Measurements from ENCODE around the gene PTPRH. TPM values are rescaled to one million over a fixed set of nuclear protein-coding genes. Genes with fewer than 3 reads are reported as not detected.

The PTPRH gene
- polyA plus RNA-seq, 1 donor from 2014 or later = 0.54 TPM

DNA sequence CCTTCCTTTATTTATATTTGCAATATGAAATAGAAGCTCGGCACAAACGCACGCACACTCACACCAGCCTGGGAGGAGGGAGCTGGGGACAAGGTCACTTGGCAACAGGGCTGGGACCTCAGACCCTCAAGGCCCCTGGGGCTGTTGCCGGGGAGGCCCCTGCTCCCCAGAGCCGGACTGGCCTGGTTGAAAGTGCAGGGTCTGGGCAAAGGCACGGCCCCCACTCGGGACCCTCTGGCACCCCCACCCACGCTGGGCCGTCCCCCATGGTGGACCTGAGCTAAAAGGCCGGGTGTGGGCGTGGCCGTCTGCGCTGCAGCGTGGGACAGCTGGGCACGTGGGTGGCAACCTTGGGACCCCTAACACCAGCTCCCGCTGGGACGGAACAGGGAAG, 20.5 kb upstream of the PTPRH start:
- Histone ChIP-seq H3K9ac (ENCODE audit: low read length) (no peak overlapping the region), H2AFZ (ENCODE audit: low read depth, low read length) (no peak overlapping the region), H3K27me3 (ENCODE audit: insufficient read depth, low read depth, low read length) (no peaks in the 10 kb centered on the region), H3K4me2 (ENCODE audit: low read length) (no peak overlapping the region), H3K36me3 (ENCODE audit: insufficient read depth, low read length) (no peaks in the 10 kb centered on the region), H3K27ac (ENCODE audit: low read length) (no peak overlapping the region), H3K79me2 (replicated peaks; ENCODE audit: insufficient read depth, low read length) (no peaks in the 10 kb centered on the region), H3K4me3 (ENCODE audit: low read length) (no peak overlapping the region), H4K20me1 (ENCODE audit: insufficient read depth) (no peaks in the 10 kb centered on the region), H3K9me3 (ENCODE audit: low read length) (no peaks in the 10 kb centered on the region), H3F3A (ENCODE audit: insufficient read depth, low read length, poor library complexity, severe bottlenecking) (no peaks in the 10 kb centered on the region), H3K9me2 (ENCODE audit: insufficient read depth, low read length) (no peaks in the 10 kb centered on the region)
- TF ChIP-seq EZH2 (IDR thresholded peaks at IDR 0.05; ENCODE audit: borderline replicate concordance, insufficient read depth, low read length, poor library complexity, severe bottlenecking) (no peak), RAD21 (conservative IDR thresholded peaks at IDR 0.05) (no peak), EP300 (conservative IDR thresholded peaks at IDR 0.05; ENCODE audit: poor library complexity, severe bottlenecking) (no peak), MXI1 (conservative IDR thresholded peaks at IDR 0.05; ENCODE audit: poor library complexity, severe bottlenecking) (no peak), SMC3 (conservative IDR thresholded peaks at IDR 0.05; ENCODE audit: poor library complexity) (no peak), POLR2AphosphoS5 (IDR thresholded peaks at IDR 0.05) (no peak), TAF1 (IDR thresholded peaks at IDR 0.05; ENCODE audit: low read depth) (no peak)
- TF ChIP-seq, protein P1, sequence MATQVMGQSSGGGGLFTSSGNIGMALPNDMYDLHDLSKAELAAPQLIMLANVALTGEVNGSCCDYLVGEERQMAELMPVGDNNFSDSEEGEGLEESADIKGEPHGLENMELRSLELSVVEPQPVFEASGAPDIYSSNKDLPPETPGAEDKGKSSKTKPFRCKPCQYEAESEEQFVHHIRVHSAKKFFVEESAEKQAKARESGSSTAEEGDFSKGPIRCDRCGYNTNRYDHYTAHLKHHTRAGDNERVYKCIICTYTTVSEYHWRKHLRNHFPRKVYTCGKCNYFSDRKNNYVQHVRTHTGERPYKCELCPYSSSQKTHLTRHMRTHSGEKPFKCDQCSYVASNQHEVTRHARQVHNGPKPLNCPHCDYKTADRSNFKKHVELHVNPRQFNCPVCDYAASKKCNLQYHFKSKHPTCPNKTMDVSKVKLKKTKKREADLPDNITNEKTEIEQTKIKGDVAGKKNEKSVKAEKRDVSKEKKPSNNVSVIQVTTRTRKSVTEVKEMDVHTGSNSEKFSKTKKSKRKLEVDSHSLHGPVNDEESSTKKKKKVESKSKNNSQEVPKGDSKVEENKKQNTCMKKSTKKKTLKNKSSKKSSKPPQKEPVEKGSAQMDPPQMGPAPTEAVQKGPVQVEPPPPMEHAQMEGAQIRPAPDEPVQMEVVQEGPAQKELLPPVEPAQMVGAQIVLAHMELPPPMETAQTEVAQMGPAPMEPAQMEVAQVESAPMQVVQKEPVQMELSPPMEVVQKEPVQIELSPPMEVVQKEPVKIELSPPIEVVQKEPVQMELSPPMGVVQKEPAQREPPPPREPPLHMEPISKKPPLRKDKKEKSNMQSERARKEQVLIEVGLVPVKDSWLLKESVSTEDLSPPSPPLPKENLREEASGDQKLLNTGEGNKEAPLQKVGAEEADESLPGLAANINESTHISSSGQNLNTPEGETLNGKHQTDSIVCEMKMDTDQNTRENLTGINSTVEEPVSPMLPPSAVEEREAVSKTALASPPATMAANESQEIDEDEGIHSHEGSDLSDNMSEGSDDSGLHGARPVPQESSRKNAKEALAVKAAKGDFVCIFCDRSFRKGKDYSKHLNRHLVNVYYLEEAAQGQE (IDR thresholded peaks at IDR 0.05; ENCODE audit: borderline replicate concordance) = no peak
- TF ChIP-seq, protein P2, sequence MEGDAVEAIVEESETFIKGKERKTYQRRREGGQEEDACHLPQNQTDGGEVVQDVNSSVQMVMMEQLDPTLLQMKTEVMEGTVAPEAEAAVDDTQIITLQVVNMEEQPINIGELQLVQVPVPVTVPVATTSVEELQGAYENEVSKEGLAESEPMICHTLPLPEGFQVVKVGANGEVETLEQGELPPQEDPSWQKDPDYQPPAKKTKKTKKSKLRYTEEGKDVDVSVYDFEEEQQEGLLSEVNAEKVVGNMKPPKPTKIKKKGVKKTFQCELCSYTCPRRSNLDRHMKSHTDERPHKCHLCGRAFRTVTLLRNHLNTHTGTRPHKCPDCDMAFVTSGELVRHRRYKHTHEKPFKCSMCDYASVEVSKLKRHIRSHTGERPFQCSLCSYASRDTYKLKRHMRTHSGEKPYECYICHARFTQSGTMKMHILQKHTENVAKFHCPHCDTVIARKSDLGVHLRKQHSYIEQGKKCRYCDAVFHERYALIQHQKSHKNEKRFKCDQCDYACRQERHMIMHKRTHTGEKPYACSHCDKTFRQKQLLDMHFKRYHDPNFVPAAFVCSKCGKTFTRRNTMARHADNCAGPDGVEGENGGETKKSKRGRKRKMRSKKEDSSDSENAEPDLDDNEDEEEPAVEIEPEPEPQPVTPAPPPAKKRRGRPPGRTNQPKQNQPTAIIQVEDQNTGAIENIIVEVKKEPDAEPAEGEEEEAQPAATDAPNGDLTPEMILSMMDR (IDR thresholded peaks at IDR 0.05; ENCODE audit: poor library complexity, severe bottlenecking) = no peak

DNA sequence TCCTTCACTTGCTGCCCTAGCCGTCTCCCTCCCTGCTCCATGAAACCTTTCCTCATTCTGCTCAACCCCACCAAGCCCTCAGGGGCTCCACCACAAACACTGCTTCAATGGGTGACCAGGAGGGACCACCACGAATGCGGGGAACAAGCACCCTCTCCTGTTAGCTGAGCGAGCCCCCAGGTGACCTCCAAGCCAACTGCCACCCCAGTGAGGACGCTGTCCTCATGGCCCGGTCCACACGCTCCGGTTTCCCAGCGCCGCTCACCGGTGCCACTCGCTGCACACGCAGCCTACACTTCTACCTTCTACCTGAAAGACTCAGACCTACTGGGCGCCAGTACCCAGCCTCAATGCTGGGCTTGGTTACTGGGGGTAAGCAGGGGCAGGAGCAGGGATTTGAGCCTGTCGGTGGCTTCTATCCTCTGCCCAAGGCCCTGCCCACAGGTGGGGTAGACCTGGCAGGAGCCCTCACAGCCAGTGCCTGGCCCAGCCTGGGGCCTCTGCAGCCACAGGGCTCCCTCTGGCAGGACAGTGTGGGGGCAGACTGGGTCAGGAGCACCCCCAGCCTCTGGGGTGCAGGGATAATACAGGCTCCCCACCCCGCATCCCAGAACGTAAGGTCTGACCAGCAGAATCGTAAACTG, 20.0 kb upstream of the PTPRH start:
- H3F3A ChIP-seq (ENCODE audit: insufficient read depth, low read length, poor library complexity, severe bottlenecking) = no peaks in the 10 kb centered on the region
- H3K27me3 ChIP-seq (ENCODE audit: insufficient read depth, low read depth, low read length) = no peaks in the 10 kb centered on the region
- no peak overlapping the region for H3K9ac ChIP-seq (ENCODE audit: low read length)
- H3K27ac ChIP-seq (ENCODE audit: low read length) = no peak overlapping the region
- TF ChIP-seq, protein P1 (IDR thresholded peaks at IDR 0.05; ENCODE audit: borderline replicate concordance) = no peak
- TF ChIP-seq SMC3 (conservative IDR thresholded peaks at IDR 0.05; ENCODE audit: poor library complexity) = no peak
- no peak for TF ChIP-seq POLR2AphosphoS5 (IDR thresholded peaks at IDR 0.05)
- TF ChIP-seq EP300 (conservative IDR thresholded peaks at IDR 0.05; ENCODE audit: poor library complexity, severe bottlenecking) = no peak
- no peak for TF ChIP-seq RAD21 (conservative IDR thresholded peaks at IDR 0.05)
- TF ChIP-seq, protein P2 (IDR thresholded peaks at IDR 0.05; ENCODE audit: poor library complexity, severe bottlenecking) = no peak
- TF ChIP-seq TAF1 (IDR thresholded peaks at IDR 0.05; ENCODE audit: low read depth) = no peak
- no peak for TF ChIP-seq EZH2 (IDR thresholded peaks at IDR 0.05; ENCODE audit: borderline replicate concordance, insufficient read depth, low read length, poor library complexity, severe bottlenecking)
- TF ChIP-seq MXI1 (conservative IDR thresholded peaks at IDR 0.05; ENCODE audit: poor library complexity, severe bottlenecking) = no peak
- H3K9me2 ChIP-seq (ENCODE audit: insufficient read depth, low read length) = no peaks in the 10 kb centered on the region
- H2AFZ ChIP-seq (ENCODE audit: low read depth, low read length) = no peak overlapping the region
- H4K20me1 ChIP-seq (ENCODE audit: insufficient read depth) = no peaks in the 10 kb centered on the region
- no peaks in the 10 kb centered on the region for H3K79me2 ChIP-seq (replicated peaks; ENCODE audit: insufficient read depth, low read length)
- H3K9me3 ChIP-seq (ENCODE audit: low read length) = no peaks in the 10 kb centered on the region
- H3K36me3 ChIP-seq (ENCODE audit: insufficient read depth, low read length) = no peaks in the 10 kb centered on the region
- no peak overlapping the region for H3K4me3 ChIP-seq (ENCODE audit: low read length)
- no peak overlapping the region for H3K4me2 ChIP-seq (ENCODE audit: low read length)

Data from neural cell (in vitro differentiated cells).